ENCODE measurements around the gene SLC25A34.

DNA sequence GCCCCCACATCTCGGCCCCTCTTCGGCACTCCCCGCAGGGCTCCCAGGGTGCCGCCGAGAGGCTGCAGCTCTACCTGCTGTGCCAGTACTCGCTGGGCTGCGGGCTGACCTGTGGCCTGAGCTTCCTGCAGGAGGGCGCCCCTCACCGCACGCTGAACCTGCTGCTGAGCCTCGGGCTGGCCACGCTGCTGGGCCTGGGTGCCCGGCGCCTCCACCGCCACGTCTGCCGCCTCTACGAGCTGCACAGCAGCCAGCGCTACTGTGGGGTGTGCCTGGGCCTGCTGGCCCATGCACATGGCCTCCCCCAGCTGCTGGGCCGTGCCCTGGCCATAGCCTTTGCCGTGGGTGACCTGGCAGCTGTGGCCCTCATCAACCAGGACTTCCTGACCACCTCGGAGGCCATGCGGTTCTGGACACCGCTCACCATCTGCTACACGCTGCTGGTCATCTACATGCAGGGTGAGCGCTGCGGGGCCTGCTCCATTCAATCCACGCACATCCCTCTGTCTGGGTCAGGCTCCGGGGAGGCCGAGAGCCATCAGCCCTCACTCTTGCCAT, 8.1 kb downstream of the SLC25A34 start:
- TF ChIP-seq, protein P1, sequence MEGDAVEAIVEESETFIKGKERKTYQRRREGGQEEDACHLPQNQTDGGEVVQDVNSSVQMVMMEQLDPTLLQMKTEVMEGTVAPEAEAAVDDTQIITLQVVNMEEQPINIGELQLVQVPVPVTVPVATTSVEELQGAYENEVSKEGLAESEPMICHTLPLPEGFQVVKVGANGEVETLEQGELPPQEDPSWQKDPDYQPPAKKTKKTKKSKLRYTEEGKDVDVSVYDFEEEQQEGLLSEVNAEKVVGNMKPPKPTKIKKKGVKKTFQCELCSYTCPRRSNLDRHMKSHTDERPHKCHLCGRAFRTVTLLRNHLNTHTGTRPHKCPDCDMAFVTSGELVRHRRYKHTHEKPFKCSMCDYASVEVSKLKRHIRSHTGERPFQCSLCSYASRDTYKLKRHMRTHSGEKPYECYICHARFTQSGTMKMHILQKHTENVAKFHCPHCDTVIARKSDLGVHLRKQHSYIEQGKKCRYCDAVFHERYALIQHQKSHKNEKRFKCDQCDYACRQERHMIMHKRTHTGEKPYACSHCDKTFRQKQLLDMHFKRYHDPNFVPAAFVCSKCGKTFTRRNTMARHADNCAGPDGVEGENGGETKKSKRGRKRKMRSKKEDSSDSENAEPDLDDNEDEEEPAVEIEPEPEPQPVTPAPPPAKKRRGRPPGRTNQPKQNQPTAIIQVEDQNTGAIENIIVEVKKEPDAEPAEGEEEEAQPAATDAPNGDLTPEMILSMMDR (IDR thresholded peaks at IDR 0.05; ENCODE audit: low read depth, low read length), result no peak
- no peak for TF ChIP-seq EZH2phosphoT487 (IDR thresholded peaks at IDR 0.05; ENCODE audit: low read depth)
